Activated T-helper 17 cell treated with anti-CD3 and anti-CD28 coated beads, Interleukin-2, amount 50 U/mL, for 72 hours (primary cell): ENCODE results near the gene ZNG1F. TPM values are rescaled to one million over a fixed set of nuclear protein-coding genes. Genes with fewer than 3 reads are reported as not detected.
"Not testable (repeated sequence)": the region's sequence is repeated elsewhere in the genome, so short reads cannot be mapped to it uniquely, and the experiment has no call there.

Experiments
- ATAC-seq: fragments of 150-1000 bp; cut with Tn5 transposase; replicated peaks from 2 replicates; pipeline ENCODE4 v1.10.0; 2021; ENCODE audit warnings: mild to moderate bottlenecking, moderate library complexity
- H3K27ac Mint-ChIP-seq: one replicate; pipeline ENCODE4 v1.8.0; 2022; ENCODE audit warnings: mixed read lengths
- H3K27me3 Mint-ChIP-seq: one replicate; pipeline ENCODE4 v1.8.0; 2022; ENCODE audit warnings: mixed read lengths
- H3K36me3 Mint-ChIP-seq: one replicate; pipeline ENCODE4 v1.8.0; 2022; ENCODE audit warnings: low read depth, mild to moderate bottlenecking, mixed read lengths
- H3K4me1 Mint-ChIP-seq: one replicate; pipeline ENCODE4 v1.8.0; 2022; ENCODE audit warnings: mixed read lengths
- H3K4me3 Mint-ChIP-seq: one replicate; pipeline ENCODE4 v1.8.0; 2022; ENCODE audit warnings: mild to moderate bottlenecking, mixed read lengths
- H3K9me3 Mint-ChIP-seq: one replicate; pipeline ENCODE4 v1.8.0; 2022; ENCODE audit warnings: mixed read lengths
- total RNA-seq, 2 donors: library from RNA; stranded (reverse); gene quantifications; one replicate each; pipeline ENCODE4 v1.2.3, GENCODE V29; 2022

ZNG1F gene
- total RNA-seq, 2 donors from 2014 or later: 12.2 to 13.0 TPM

GRCh38 chr9:41126746-41127446, 62.2 kb downstream of the ZNG1F start:
- not testable (repeated sequence) for H3K27ac Mint-ChIP-seq, ATAC-seq, H3K27me3 Mint-ChIP-seq, H3K4me3 Mint-ChIP-seq, H3K36me3 Mint-ChIP-seq, H3K4me1 Mint-ChIP-seq, H3K9me3 Mint-ChIP-seq

GRCh38 chr9:41125936-41126335, 63.2 kb downstream of the ZNG1F start:
- ATAC-seq, H3K27ac Mint-ChIP-seq, H3K4me1 Mint-ChIP-seq, H3K4me3 Mint-ChIP-seq, H3K36me3 Mint-ChIP-seq, H3K27me3 Mint-ChIP-seq, H3K9me3 Mint-ChIP-seq: not testable (repeated sequence)

- not testable (repeated sequence) for H3K4me3 Mint-ChIP-seq, H3K27ac Mint-ChIP-seq, H3K4me1 Mint-ChIP-seq, ATAC-seq, H3K36me3 Mint-ChIP-seq, H3K9me3 Mint-ChIP-seq, H3K27me3 Mint-ChIP-seq
These were observed 63.9 kb downstream of the ZNG1F start for GRCh38 chr9:41125109-41125658.

GRCh38 chr9:41124250-41125108, 64.6 kb downstream of the ZNG1F start:
- not testable (repeated sequence) for H3K27ac Mint-ChIP-seq, H3K36me3 Mint-ChIP-seq, H3K4me3 Mint-ChIP-seq, ATAC-seq, H3K27me3 Mint-ChIP-seq, H3K9me3 Mint-ChIP-seq, H3K4me1 Mint-ChIP-seq

DNA sequence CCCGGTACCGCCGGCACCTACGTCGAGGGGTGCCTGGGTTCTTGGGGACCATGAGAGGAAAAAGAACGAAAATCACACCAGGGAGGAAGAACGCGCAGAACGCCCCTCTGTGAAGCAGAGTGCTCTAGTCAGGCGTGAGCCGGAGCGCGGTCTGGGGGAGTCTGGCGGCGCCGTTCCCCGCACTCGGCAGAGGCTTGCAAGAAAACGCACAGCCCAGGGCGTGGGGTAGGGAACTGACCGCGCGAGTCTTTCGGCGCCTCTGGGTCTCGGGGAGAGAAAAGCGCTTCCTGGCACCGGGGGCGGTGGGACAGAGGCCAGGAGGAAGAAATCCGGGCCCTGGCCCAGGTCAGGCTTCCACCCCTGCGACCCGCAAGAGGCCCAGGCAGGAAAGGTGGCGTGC, 65.3 kb downstream of the ZNG1F start:
- not testable (repeated sequence) for ATAC-seq, H3K27me3 Mint-ChIP-seq, H3K9me3 Mint-ChIP-seq, H3K27ac Mint-ChIP-seq, H3K4me3 Mint-ChIP-seq, H3K36me3 Mint-ChIP-seq, H3K4me1 Mint-ChIP-seq

- not testable (repeated sequence) for ATAC-seq, H3K27me3 Mint-ChIP-seq, H3K36me3 Mint-ChIP-seq, H3K4me3 Mint-ChIP-seq, H3K9me3 Mint-ChIP-seq, H3K4me1 Mint-ChIP-seq, H3K27ac Mint-ChIP-seq
These were observed 65.7 kb downstream of the ZNG1F start for GRCh38 chr9:41123396-41123795.

DNA sequence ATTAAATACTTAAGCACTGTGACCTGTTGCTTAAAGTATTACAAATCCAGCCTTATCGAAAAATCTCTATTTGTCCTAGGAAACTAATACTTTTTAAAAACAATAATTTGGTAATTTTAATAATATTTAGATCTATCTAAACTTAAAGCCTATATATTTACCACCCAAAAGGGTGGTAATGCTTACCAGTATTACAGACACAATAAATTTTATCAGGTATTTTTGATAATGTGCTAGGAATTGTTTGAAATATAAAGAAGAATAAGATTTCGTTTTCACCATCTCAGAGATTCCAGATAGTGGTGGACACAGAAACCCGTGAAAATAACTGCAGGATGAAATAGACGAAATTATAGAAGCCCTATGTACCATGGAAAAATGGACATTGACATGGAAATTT, 68.4 kb downstream of the ZNG1F start:
- not testable (repeated sequence) for ATAC-seq, H3K9me3 Mint-ChIP-seq, H3K27me3 Mint-ChIP-seq, H3K4me1 Mint-ChIP-seq, H3K27ac Mint-ChIP-seq, H3K36me3 Mint-ChIP-seq, H3K4me3 Mint-ChIP-seq

DNA sequence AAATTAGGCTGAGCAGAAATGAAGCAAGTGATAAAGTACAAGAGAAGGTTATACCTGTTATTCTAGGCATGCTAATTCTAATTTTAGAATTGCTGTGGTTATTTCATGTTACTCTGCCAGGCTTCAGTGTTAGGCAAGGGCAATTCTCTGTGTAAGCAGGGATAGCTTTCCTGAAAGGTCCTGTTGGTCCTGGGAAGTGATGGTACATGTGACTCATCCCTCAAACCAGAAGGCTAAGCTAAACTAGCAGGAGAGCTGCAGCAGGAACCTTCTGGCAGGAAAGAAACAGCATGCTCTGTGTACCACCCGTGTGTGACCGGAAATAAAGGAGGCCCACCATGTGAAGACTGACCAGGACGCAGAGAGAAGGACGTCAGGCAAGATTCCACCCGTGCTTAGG, 69.4 kb downstream of the ZNG1F start:
- H3K36me3 Mint-ChIP-seq, ATAC-seq, H3K4me1 Mint-ChIP-seq, H3K27me3 Mint-ChIP-seq, H3K4me3 Mint-ChIP-seq, H3K9me3 Mint-ChIP-seq, H3K27ac Mint-ChIP-seq: not testable (repeated sequence)

- H3K4me3 Mint-ChIP-seq, H3K27ac Mint-ChIP-seq, H3K27me3 Mint-ChIP-seq, H3K9me3 Mint-ChIP-seq, H3K36me3 Mint-ChIP-seq, H3K4me1 Mint-ChIP-seq: not testable (repeated sequence)
- peak; percentile 24 for ATAC-seq
These were observed 69.8 kb downstream of the ZNG1F start for GRCh38 chr9:41119311-41119710.

- ATAC-seq: peak; percentile 25
- not testable (repeated sequence) for H3K9me3 Mint-ChIP-seq, H3K4me1 Mint-ChIP-seq, H3K36me3 Mint-ChIP-seq, H3K27ac Mint-ChIP-seq, H3K4me3 Mint-ChIP-seq, H3K27me3 Mint-ChIP-seq
These were observed 75.8 kb downstream of the ZNG1F start for GRCh38 chr9:41113348-41113747.

DNA sequence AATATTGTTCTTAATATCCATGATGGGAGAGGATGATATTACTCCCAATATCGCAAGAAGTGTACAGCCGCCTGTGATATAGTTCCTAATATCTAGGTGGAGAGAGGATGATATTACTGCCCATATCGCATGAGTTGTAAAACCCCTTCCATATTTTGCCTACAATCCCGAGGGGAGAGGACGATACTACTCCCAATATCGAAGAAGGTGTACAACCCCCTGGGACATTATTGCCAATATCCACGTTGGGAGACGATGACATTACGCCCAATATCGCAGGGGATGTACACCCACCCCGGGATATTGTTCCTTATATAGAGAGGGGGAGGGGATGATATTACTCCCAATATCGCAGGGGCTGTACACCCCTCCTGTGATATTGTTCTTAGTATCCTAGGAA, 77.7 kb downstream of the ZNG1F start:
- H3K4me1 Mint-ChIP-seq, H3K9me3 Mint-ChIP-seq, H3K27me3 Mint-ChIP-seq, H3K4me3 Mint-ChIP-seq, ATAC-seq, H3K36me3 Mint-ChIP-seq, H3K27ac Mint-ChIP-seq: not testable (repeated sequence)

DNA sequence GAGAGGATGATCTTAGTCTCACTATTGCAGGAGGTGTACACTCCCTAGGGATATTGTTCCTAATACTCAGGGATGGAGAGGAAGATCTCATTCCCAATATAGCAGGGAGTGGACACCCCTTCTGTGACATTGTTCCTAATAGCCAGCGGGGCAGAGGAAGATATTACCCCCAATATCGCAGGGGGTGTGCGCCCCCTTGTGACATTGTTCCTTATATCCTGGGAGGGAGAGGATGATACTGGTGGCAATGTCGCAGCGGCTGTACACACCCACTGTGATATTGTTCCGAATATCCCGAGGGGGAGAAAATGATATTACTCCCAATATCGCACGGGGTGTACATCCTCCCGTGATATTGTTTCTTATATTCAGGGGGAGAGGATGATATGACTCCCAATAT, 78.2 kb downstream of the ZNG1F start:
- H3K36me3 Mint-ChIP-seq, H3K4me1 Mint-ChIP-seq, H3K27ac Mint-ChIP-seq, H3K4me3 Mint-ChIP-seq, ATAC-seq, H3K27me3 Mint-ChIP-seq, H3K9me3 Mint-ChIP-seq: not testable (repeated sequence)

DNA sequence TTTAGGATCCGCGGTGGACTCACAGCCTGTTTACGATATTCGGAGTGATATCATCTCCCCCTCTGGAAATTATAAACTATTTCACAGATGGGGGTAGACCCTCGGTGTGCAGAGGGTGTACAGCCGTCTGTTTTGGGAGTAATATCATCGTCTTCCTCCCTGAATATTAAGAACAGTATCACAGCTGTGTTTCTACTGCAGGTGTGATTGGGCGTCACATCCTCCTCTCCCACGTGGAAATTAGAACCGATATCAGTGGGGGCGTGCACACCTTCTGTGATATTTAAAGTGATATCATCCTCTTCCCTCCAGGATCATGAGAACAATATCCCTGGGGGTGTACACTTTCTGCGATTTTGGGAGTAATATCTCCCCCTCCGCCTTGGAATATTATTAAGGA, 79.9 kb downstream of the ZNG1F start:
- not testable (repeated sequence) for H3K9me3 Mint-ChIP-seq, H3K27me3 Mint-ChIP-seq
- peak; percentile 59 for ATAC-seq

GRCh38 chr9:41108816-41109215, 80.3 kb downstream of the ZNG1F start:
- not testable (repeated sequence) for H3K4me3 Mint-ChIP-seq, H3K27ac Mint-ChIP-seq, H3K36me3 Mint-ChIP-seq, H3K27me3 Mint-ChIP-seq, H3K4me1 Mint-ChIP-seq, H3K9me3 Mint-ChIP-seq
- peak; percentile 19 for ATAC-seq

More for the DNA sequence above, 79.9 kb downstream of the ZNG1F start:
- not testable (repeated sequence) for H3K4me1 Mint-ChIP-seq, H3K4me3 Mint-ChIP-seq, H3K27ac Mint-ChIP-seq, H3K36me3 Mint-ChIP-seq

DNA sequence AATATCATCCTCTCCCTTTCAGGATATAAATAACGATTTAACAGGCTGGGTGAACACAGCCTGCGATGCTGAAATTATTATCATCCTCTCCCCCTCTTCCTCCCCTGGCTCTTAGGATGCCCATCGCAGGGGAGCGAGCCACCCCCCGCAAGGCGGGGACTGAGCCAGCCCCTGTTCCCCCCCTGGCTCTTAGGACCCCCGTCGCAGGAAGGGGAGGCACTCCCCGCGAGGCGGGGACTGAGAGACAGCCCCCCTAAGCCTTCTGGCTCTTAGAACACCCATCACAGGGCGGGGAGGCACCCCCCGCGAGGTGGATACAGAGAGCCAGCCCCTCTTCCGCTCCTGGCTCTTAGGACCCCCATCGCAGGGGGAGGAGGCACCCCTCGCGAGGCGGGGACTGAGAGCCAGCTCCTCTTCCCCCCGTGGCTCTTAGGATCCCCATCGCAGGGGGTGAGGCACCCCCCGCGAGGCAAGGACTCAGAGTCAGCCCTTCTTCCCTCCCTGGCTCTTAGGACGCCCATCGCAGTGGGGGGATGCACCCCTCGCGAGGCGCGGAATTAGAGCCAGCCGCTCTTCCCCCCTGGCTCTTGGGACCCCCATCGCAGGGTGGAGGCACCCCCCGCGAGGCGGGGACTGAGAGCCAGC, 82.5 kb downstream of the ZNG1F start:
- H3K27ac Mint-ChIP-seq, H3K9me3 Mint-ChIP-seq, H3K4me1 Mint-ChIP-seq, H3K27me3 Mint-ChIP-seq, H3K36me3 Mint-ChIP-seq, ATAC-seq, H3K4me3 Mint-ChIP-seq: not testable (repeated sequence)
